ENCODE data around the gene KIF1C. TPM values are rescaled to one million over a fixed set of nuclear protein-coding genes. Genes with fewer than 3 reads are reported as not detected.

KIF1C gene
- total RNA-seq, 1 donor from 2014 or later: 94.0 TPM

DNA sequence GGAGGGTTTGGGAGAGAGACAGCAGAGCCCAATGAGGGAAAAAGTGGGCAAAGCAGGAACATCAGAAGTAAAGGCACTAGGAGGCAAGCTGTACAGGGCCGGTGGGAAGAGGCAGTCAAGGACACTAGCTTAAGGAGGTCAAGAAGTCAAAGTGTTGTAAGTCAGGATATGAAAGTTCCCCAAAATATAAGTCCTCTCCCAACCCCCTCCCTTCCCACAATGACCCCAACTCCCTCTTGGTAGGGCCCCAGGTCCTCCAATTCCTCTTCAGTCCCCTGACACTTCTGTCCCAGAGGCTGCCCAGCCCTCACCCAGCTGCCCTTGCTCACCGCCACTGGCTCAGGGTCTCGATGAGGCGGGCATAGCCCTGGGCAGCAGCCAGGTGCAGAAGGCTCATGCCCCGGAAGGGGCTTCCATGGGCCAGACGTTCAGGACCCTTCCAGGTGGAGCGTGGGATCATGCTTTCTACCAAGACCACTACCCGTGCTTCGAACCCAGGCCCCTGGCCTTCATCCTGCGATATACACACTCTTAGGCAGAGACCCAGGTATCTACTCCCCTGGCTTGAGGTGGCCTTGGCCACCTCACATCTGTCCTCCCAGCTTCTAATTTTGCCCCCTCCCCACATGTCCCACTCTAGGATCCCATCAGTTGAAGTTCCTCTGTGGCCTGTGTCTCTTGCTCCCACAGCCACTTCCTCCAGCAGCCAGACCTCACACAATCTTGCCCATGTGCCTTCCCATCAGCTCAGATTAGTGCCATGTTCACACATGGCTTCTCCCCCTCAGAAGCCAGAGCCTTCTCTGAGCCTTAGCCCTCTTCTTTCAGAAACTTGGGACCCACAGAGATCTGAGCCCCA is 24.3 kb upstream of the KIF1C start:
- Histone ChIP-seq H3K27ac (peak overlapping the region; percentile 47 to 48), H3K4me3 (no peak overlapping the region), H3K27me3 (no peaks in the 10 kb centered on the region), H3K36me3 (peaks cover 46 to 74% of the 10 kb centered on the region in 2 donors), H3K9me3 (no peaks in the 10 kb centered on the region), H3K4me1 (peaks cover 6 to 10% of the 10 kb centered on the region in 2 donors)
- no peak for DNase-seq (ENCODE audit: low spot score in 2 of 2)
- intact Hi-C loops (cut with DNase I): no loop called here
- TF ChIP-seq, protein P1, sequence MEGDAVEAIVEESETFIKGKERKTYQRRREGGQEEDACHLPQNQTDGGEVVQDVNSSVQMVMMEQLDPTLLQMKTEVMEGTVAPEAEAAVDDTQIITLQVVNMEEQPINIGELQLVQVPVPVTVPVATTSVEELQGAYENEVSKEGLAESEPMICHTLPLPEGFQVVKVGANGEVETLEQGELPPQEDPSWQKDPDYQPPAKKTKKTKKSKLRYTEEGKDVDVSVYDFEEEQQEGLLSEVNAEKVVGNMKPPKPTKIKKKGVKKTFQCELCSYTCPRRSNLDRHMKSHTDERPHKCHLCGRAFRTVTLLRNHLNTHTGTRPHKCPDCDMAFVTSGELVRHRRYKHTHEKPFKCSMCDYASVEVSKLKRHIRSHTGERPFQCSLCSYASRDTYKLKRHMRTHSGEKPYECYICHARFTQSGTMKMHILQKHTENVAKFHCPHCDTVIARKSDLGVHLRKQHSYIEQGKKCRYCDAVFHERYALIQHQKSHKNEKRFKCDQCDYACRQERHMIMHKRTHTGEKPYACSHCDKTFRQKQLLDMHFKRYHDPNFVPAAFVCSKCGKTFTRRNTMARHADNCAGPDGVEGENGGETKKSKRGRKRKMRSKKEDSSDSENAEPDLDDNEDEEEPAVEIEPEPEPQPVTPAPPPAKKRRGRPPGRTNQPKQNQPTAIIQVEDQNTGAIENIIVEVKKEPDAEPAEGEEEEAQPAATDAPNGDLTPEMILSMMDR (IDR thresholded peaks at IDR 0.05): no peak

DNA sequence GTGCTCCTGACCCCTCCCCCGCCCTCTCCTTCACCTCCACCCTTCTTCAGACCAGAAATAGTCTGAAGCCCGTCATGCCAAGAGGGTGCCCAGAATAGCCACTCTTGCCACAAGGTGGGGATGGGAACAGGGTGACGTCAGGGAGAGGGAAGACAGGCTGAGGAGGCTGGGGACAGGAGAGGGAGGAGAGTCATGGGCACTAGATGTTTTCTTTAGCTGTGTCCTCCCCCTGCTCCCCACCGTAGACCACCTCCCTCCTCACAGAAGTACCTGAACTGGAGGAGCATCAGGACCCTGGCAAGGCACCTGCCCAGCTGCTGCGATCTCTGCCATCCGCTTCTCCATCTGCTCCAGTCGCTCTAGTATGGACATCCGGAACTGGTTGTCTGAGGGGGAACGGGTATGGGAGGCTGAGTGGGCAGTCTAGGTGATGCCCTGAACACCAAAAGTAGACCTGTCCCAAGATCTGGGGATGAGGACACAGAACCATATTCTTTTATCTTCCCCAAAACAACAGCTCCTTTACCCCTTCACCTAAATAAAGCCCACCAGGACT is 23.6 kb upstream of the KIF1C start:
- Histone ChIP-seq H3K27ac (peak overlapping the region; percentile 47 to 48), H3K9me3 (no peaks in the 10 kb centered on the region), H3K27me3 (no peaks in the 10 kb centered on the region), H3K4me1 (peaks cover 0 to 3% of the 10 kb centered on the region in 2 donors), H3K4me3 (no peak overlapping the region), H3K36me3 (peaks cover 49 to 81% of the 10 kb centered on the region in 2 donors)
- TF ChIP-seq, protein P1 (IDR thresholded peaks at IDR 0.05): no peak
- intact Hi-C loops (cut with DNase I): no loop called here
- no peak for DNase-seq (ENCODE audit: low spot score in 2 of 2)

DNA sequence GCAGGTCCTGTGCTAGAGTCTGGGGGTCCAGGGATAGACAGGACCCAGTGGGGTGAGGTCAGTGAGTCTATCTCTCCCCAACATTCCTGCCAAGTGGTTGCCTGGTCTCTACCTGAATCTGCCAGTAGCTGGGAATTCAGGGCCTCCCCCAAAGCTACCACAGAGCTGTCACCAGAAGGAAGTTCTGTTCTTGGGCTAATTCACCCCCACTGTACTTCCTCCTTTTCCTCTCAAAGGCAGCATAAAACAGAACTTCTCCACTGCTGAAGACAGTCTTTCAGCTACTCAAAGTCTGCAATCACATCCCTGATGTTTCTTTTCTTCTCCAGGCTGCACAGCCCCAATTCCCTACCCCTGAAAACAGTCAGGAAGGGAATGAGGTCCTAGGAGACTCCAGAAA is 19.0 kb upstream of the KIF1C start:
- Histone ChIP-seq H3K9me3 (no peaks in the 10 kb centered on the region), H3K4me3 (no peak overlapping the region), H3K27ac (no peak overlapping the region), H3K27me3 (no peaks in the 10 kb centered on the region), H3K36me3 (peaks cover 61 to 76% of the 10 kb centered on the region in 2 donors), H3K4me1 (no peaks in the 10 kb centered on the region)
- TF ChIP-seq, protein P1 (IDR thresholded peaks at IDR 0.05): no peak
- no peak for DNase-seq (ENCODE audit: low spot score in 2 of 2)
- intact Hi-C loops (cut with DNase I): no loop called here

DNA sequence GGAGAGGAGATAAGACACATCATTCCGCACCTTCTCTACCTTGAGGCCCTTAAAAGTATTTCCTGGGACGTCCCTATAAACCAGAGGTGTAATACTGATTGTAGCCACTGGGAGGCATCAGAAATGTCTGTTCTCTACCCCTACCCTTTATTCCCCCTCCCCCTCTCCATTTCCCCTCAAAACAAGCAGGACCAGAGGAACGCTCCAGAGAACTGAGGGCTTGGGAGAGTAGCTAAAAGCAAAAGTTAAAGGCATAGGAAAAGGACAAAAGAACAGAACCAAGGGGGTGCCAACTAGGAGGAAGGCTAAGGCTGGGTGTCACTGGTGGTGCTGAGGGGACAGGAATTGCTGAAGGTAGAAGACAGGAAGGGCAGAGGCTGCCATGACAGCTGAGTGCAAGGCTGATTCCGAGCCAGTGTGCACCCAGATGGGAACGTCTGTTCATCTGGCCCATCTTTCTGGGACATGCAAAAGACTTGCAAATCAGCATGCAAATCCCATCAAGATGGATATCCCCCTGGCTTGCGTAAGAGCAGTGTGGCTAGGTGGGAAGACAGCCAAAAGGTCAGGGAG is 17.0 kb upstream of the KIF1C start:
- Histone ChIP-seq H3K4me3 (no peak overlapping the region), H3K27me3 (no peaks in the 10 kb centered on the region), H3K9me3 (no peaks in the 10 kb centered on the region), H3K27ac (no peak overlapping the region), H3K36me3 (peaks cover 68 to 74% of the 10 kb centered on the region in 2 donors), H3K4me1 (no peaks in the 10 kb centered on the region)
- TF ChIP-seq, protein P1 (IDR thresholded peaks at IDR 0.05): peak; percentile 68 to 76 (median 76)
- intact Hi-C loops (cut with DNase I): loop anchor here (1.0 kb wide), 1 partner anchor 82 kb away; no protein-coding TSS in a partner anchor
- DNase-seq (ENCODE audit: low spot score in 2 of 2): no peak

DNA sequence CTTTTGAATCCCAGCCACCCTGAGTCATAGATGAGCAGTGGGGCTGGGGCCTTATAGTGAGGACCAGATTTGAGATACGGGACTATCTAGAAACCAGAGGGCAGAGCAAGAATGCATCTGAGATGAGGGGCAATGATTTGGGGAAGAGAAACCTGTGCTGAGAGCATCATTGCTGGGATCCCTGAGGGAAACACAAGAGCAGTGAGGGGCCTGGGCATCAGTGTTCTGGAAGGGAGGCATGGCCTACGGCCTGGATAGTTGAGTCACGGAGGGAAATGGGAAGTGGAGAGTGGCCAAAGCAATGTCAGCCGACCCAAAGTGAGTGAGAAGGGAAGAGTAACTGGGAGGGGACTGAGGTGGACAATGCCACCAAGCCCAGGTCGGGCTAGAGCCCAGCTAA is 15.4 kb upstream of the KIF1C start:
- Histone ChIP-seq H3K4me1 (peaks cover 0 to 9% of the 10 kb centered on the region in 2 donors), H3K27ac (no peak overlapping the region), H3K4me3 (no peak overlapping the region), H3K27me3 (no peaks in the 10 kb centered on the region), H3K36me3 (peaks cover 57 to 59% of the 10 kb centered on the region in 2 donors), H3K9me3 (no peaks in the 10 kb centered on the region)
- no peak for DNase-seq (ENCODE audit: low spot score in 2 of 2)
- TF ChIP-seq, protein P1 (IDR thresholded peaks at IDR 0.05): no peak
- intact Hi-C loops (cut with DNase I): no loop called here

Measured in ascending aorta (tissue), 2 donors.